Neutrophil (primary cell): ENCODE results near the gene GBGT1.

Experiments used
- H3K27ac ChIP-seq: fragments of 200-600 bp; sonication (generic); 2 replicates; pipeline ENCODE4 v1.5.1; 2016; ENCODE audit warnings: mild to moderate bottlenecking, moderate library complexity
- H3K27me3 ChIP-seq: fragments of 200-600 bp; sonication (generic); 2 replicates; pipeline ENCODE4 v1.6.0; 2016; ENCODE audit warnings: mild to moderate bottlenecking
- H3K36me3 ChIP-seq: fragments of 200-600 bp; sonication (generic); 2 replicates; pipeline ENCODE4 v1.5.1; 2017
- H3K4me1 ChIP-seq, 2 experiments: fragments of 200-600 bp in 1 of 2; sonication (generic) in 1 of 2; 1 replicate in 1 of 2; 2 replicates in 1 of 2; pipeline versions ENCODE4 v1.5.1 to v1.6.1; 2013 to 2016; ENCODE audit warnings: low read depth in 1 of 2, low read length in 1 of 2, mild to moderate bottlenecking in 1 of 2, moderate library complexity in 1 of 2; ENCODE audit not compliant: control insufficient read depth in 1 of 2, insufficient read depth in 1 of 2
- H3K4me3 ChIP-seq, 2 experiments: fragments of 200-600 bp in 1 of 2; sonication (generic) in 1 of 2; 1 replicate in 1 of 2; 2 replicates in 1 of 2; pipeline ENCODE4 v1.5.1; 2013 to 2016; ENCODE audit warnings: low read depth in 1 of 2, low read length in 1 of 2, mild to moderate bottlenecking in 1 of 2, moderate library complexity in 1 of 2
- H3K9me3 ChIP-seq: fragments of 200-600 bp; sonication (generic); 2 replicates; pipeline ENCODE4 v1.5.1; 2016
- CTCF ChIP-seq: fragments of 200-600 bp; sonication (generic); IDR thresholded peaks from 2 replicates; pipeline ENCODE4 v1.5.1; 2016; ENCODE audit warnings: antibody characterized with exemption

Gene GBGT1

GRCh38 chr9:133133681-133134387 is 29.9 kb downstream of the GBGT1 start:
- Histone ChIP-seq H3K4me1 (peaks cover 0 to 4% of the 10 kb centered on the region in 2 experiments), H3K36me3 (no peaks in the 10 kb centered on the region), H3K27ac (no peak overlapping the region), H3K27me3 (no peaks in the 10 kb centered on the region), H3K4me3 (no peak overlapping the region), H3K9me3 (no peaks in the 10 kb centered on the region)
- TF ChIP-seq CTCF = no peak

GRCh38 chr9:133132174-133132573 is 31.5 kb downstream of the GBGT1 start:
- no peak overlapping the region for H3K27ac ChIP-seq
- TF ChIP-seq CTCF = no peak

GRCh38 chr9:133131506-133131905 is 32.2 kb downstream of the GBGT1 start:
- Histone ChIP-seq H3K9me3 (no peaks in the 10 kb centered on the region), H3K4me3 (no peak overlapping the region), H3K36me3 (no peaks in the 10 kb centered on the region), H3K27me3 (peaks cover 21% of the 10 kb centered on the region), H3K4me1 (peaks cover 0 to 5% of the 10 kb centered on the region in 2 experiments), H3K27ac (no peak overlapping the region)
- no peak for TF ChIP-seq CTCF

More at GRCh38 chr9:133132174-133132573, 31.5 kb downstream of the GBGT1 start:
- H3K4me3 ChIP-seq = no peak overlapping the region
- H3K9me3 ChIP-seq = no peaks in the 10 kb centered on the region
- H3K27me3 ChIP-seq = peaks cover 15% of the 10 kb centered on the region
- H3K36me3 ChIP-seq = no peaks in the 10 kb centered on the region
- H3K4me1 ChIP-seq = peaks cover 0 to 4% of the 10 kb centered on the region in 2 experiments

GRCh38 chr9:133130685-133131244 is 32.9 kb downstream of the GBGT1 start:
- no peaks in the 10 kb centered on the region for H3K9me3 ChIP-seq
- H3K27ac ChIP-seq = no peak overlapping the region
- H3K4me1 ChIP-seq = peaks cover 0 to 8% of the 10 kb centered on the region in 2 experiments
- H3K27me3 ChIP-seq = peaks cover 29% of the 10 kb centered on the region
- H3K4me3 ChIP-seq = no peak overlapping the region
- H3K36me3 ChIP-seq = no peaks in the 10 kb centered on the region
- TF ChIP-seq CTCF = no peak

GRCh38 chr9:133129001-133129795 is 34.5 kb downstream of the GBGT1 start:
- no peak overlapping the region for H3K4me3 ChIP-seq

More at GRCh38 chr9:133129001-133129795, 34.5 kb downstream of the GBGT1 start:
- Histone ChIP-seq H3K4me1 (peaks cover 0 to 8% of the 10 kb centered on the region in 2 experiments), H3K9me3 (no peaks in the 10 kb centered on the region), H3K36me3 (no peaks in the 10 kb centered on the region), H3K27ac (no peak overlapping the region), H3K27me3 (peaks cover 44% of the 10 kb centered on the region)
- no peak for TF ChIP-seq CTCF
